ENCODE data around the gene HOXD12. TPM values are rescaled to one million over a fixed set of nuclear protein-coding genes. Genes with fewer than 3 reads are reported as not detected.
A peak's percentile ranks its signal among the peaks of the same experiment; 100 is the strongest.

HOXD12 gene
- polyA plus RNA-seq, 1 of the 3 experiments (the other 2 are of a cell fraction), result not detected

- DNase-seq, result peak; percentile 88
- Histone ChIP-seq H3K9me2 (no peaks in the 10 kb centered on the region), H3K36me3 (replicated peaks in 1 of 2; ENCODE audit: control insufficient read depth in 1 of 2, insufficient read depth in 2 of 2, low read length in 1 of 2) (no peaks in the 10 kb centered on the region), H3K4me3 (ENCODE audit: low read depth in 2 of 2, low read length in 1 of 2) (peak within 1 kb of the TSS; percentile 69), H3K27ac (ENCODE audit: low read depth in 2 of 2, low read length in 1 of 2) (peak within 1 kb of the TSS; percentile 62 to 63), H3K79me2 (ENCODE audit: insufficient read depth) (peaks cover 10% of the 10 kb centered on the region), H3K4me1 (ENCODE audit: control insufficient read depth in 1 of 2, insufficient read depth in 2 of 2, low read depth in 1 of 2, low read length in 1 of 2) (peaks cover 19 to 30% of the 10 kb centered on the region in 2 experiments; a peak in 3 of 4 replicates), H3K27me3 (ENCODE audit: insufficient read depth) (no peaks in the 10 kb centered on the region), H2AFZ (ENCODE audit: low read depth) (peak within 1 kb of the TSS; percentile 53), H3K9ac (peak within 1 kb of the TSS; percentile 66), H4K20me1 (ENCODE audit: insufficient read depth) (no peaks in the 10 kb centered on the region), H3K9me3 (no peaks in the 10 kb centered on the region), H3F3A (replicated peaks; ENCODE audit: insufficient read depth) (peaks cover 13% of the 10 kb centered on the region), H3K4me2 (peak within 1 kb of the TSS; percentile 85)
- WGBS (ENCODE audit: low lambda C conversion rate), result 49% methylated on average over 31 of the region's 64 CpGs
- POLR2A ChIA-PET, result interaction anchor here (1.6 to 6.3 kb wide), 4 partner anchors 326 to 509 kb away, joined by 7 to 45 read pairs (median 24); no protein-coding TSS in a partner anchor
- CTCF ChIA-PET, result interaction anchor here (0.9 to 26.1 kb wide), 7 partner anchors 9 to 1020 kb away, joined by 3 to 1047 read pairs (median 111); partner anchors contain the start of gene HOXD10
- TF ChIP-seq FOXJ3 (CRISPR knock-in tag; IDR thresholded peaks at IDR 0.05) (peak; percentile 48; the same call in 1 of the 2 replicates), GABPA (IDR thresholded peaks at IDR 0.05; ENCODE audit: low read depth) (no peak), RAD21 (IDR thresholded peaks at IDR 0.05; ENCODE audit: low read length) (no peak), EZH2phosphoT487 (IDR thresholded peaks at IDR 0.05; ENCODE audit: borderline replicate concordance, low read depth) (no peak), YY1 (IDR thresholded peaks at IDR 0.05; ENCODE audit: low read depth) (0 out of 2 replicates have a peak, but pooled peaks have one; percentile 29), RFX5 (IDR thresholded peaks at IDR 0.05; ENCODE audit: low read length) (no peak), SIN3A (IDR thresholded peaks at IDR 0.05; ENCODE audit: borderline replicate concordance, low read depth, low read length) (peak; percentile 66; the same call in 1 of the 2 replicates), ELF1 (IDR thresholded peaks at IDR 0.05) (no peak), POLR2AphosphoS5 (IDR thresholded peaks at IDR 0.05; ENCODE audit: low read depth, low read length) (peak; percentile 47), REST (IDR thresholded peaks at IDR 0.05; ENCODE audit: low read depth, low read length) (peak; percentile 69; the same call in 1 of the 2 replicates), FOXM1 (IDR thresholded peaks at IDR 0.05; ENCODE audit: low read depth) (no peak), TCF12 (IDR thresholded peaks at IDR 0.05) (peak; percentile 16; the same call in 1 of the 2 replicates), EP300 (IDR thresholded peaks at IDR 0.05; ENCODE audit: borderline replicate concordance in 1 of 2, low read depth in 1 of 2, low read length in 1 of 2) (peak in 1 of 2 experiments; percentile 56; a peak in 1 of 4 replicates), RCOR1 (IDR thresholded peaks at IDR 0.05; ENCODE audit: low read length) (peak; percentile 64), NRF1 (IDR thresholded peaks at IDR 0.05; ENCODE audit: low read depth, low read length) (no peak), CHD2 (IDR thresholded peaks at IDR 0.05; ENCODE audit: low read length, partially characterized antibody) (peak; percentile 97), FOSL2 (IDR thresholded peaks at IDR 0.05; ENCODE audit: borderline replicate concordance, low read depth) (no peak), RXRA (IDR thresholded peaks at IDR 0.05; ENCODE audit: borderline replicate concordance, low read depth) (no peak), MEF2A (IDR thresholded peaks at IDR 0.05; ENCODE audit: borderline replicate concordance, low read depth) (peak; percentile 36; the same call in 1 of the 2 replicates), MXI1 (IDR thresholded peaks at IDR 0.05; ENCODE audit: low read depth, low read length) (peak; percentile 38; the same call in 1 of the 2 replicates)
- TF ChIP-seq, protein P1, sequence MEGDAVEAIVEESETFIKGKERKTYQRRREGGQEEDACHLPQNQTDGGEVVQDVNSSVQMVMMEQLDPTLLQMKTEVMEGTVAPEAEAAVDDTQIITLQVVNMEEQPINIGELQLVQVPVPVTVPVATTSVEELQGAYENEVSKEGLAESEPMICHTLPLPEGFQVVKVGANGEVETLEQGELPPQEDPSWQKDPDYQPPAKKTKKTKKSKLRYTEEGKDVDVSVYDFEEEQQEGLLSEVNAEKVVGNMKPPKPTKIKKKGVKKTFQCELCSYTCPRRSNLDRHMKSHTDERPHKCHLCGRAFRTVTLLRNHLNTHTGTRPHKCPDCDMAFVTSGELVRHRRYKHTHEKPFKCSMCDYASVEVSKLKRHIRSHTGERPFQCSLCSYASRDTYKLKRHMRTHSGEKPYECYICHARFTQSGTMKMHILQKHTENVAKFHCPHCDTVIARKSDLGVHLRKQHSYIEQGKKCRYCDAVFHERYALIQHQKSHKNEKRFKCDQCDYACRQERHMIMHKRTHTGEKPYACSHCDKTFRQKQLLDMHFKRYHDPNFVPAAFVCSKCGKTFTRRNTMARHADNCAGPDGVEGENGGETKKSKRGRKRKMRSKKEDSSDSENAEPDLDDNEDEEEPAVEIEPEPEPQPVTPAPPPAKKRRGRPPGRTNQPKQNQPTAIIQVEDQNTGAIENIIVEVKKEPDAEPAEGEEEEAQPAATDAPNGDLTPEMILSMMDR (IDR thresholded peaks at IDR 0.05), result no peak
- TF ChIP-seq, protein P2, sequence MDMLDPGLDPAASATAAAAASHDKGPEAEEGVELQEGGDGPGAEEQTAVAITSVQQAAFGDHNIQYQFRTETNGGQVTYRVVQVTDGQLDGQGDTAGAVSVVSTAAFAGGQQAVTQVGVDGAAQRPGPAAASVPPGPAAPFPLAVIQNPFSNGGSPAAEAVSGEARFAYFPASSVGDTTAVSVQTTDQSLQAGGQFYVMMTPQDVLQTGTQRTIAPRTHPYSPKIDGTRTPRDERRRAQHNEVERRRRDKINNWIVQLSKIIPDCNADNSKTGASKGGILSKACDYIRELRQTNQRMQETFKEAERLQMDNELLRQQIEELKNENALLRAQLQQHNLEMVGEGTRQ (IDR thresholded peaks at IDR 0.05; ENCODE audit: borderline replicate concordance, low read depth, low read length), result no peak
- TF ChIP-seq, protein P3, sequence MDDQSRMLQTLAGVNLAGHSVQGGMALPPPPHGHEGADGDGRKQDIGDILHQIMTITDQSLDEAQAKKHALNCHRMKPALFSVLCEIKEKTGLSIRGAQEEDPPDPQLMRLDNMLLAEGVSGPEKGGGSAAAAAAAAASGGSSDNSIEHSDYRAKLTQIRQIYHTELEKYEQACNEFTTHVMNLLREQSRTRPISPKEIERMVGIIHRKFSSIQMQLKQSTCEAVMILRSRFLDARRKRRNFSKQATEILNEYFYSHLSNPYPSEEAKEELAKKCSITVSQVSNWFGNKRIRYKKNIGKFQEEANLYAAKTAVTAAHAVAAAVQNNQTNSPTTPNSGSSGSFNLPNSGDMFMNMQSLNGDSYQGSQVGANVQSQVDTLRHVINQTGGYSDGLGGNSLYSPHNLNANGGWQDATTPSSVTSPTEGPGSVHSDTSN (IDR thresholded peaks at IDR 0.05), result peak; percentile 88
- TF ChIP-seq, protein P4, sequence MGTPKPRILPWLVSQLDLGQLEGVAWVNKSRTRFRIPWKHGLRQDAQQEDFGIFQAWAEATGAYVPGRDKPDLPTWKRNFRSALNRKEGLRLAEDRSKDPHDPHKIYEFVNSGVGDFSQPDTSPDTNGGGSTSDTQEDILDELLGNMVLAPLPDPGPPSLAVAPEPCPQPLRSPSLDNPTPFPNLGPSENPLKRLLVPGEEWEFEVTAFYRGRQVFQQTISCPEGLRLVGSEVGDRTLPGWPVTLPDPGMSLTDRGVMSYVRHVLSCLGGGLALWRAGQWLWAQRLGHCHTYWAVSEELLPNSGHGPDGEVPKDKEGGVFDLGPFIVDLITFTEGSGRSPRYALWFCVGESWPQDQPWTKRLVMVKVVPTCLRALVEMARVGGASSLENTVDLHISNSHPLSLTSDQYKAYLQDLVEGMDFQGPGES (IDR thresholded peaks at IDR 0.05; ENCODE audit: low read depth, low read length), result no peak
Observed at GRCh38 chr2:176128982-176129796, 29.6 kb downstream of the HOXD12 start, which contains the start of gene HOXD8. Gene HOXD8 (plus strand): TSS chr2:176129705. CDS start chr2:176130367, 662 bp downstream.

All from SK-N-SH (cell line).